ENCODE measurements around the gene ARHGEF1. TPM values are rescaled to one million over a fixed set of nuclear protein-coding genes. Genes with fewer than 3 reads are reported as not detected.
A peak's percentile ranks its signal among the peaks of the same experiment; 100 is the strongest.

The ARHGEF1 gene
- total RNA-seq, 1 donor from 2014 or later, result 34.7 TPM

GRCh38 chr19:41880329-41880708, 2.7 kb upstream of the ARHGEF1 start:
- no peak for DNase-seq (ENCODE audit: low read depth in 2 of 2)

- no peak for DNase-seq (ENCODE audit: low read depth in 2 of 2)
Measured at GRCh38 chr19:41883463-41883820, 458 bp downstream of the ARHGEF1 start.

GRCh38 chr19:41883821-41884733, 1.1 kb downstream of the ARHGEF1 start:
- DNase-seq (ENCODE audit: low read depth in 2 of 2), result peak; percentile 96 to 98

- no peak for DNase-seq (ENCODE audit: low read depth in 2 of 2)
Measured at GRCh38 chr19:41886761-41887710, 4.1 kb downstream of the ARHGEF1 start.

GRCh38 chr19:41887711-41888382, 4.9 kb downstream of the ARHGEF1 start:
- no peak for DNase-seq (ENCODE audit: low read depth in 2 of 2)

- DNase-seq (ENCODE audit: low read depth in 2 of 2), result no peak
Measured at GRCh38 chr19:41888926-41889325, 5.9 kb downstream of the ARHGEF1 start.

- no peak for DNase-seq (ENCODE audit: low read depth in 2 of 2)
Measured at GRCh38 chr19:41889896-41890295, 6.9 kb downstream of the ARHGEF1 start.

GRCh38 chr19:41890936-41891335, 8.0 kb downstream of the ARHGEF1 start:
- DNase-seq (ENCODE audit: low read depth in 2 of 2), result no peak

- no peak for DNase-seq (ENCODE audit: low read depth in 2 of 2)
Measured at GRCh38 chr19:41892173-41892902, 9.4 kb downstream of the ARHGEF1 start.

GRCh38 chr19:41893899-41894298, 10.9 kb downstream of the ARHGEF1 start:
- DNase-seq (ENCODE audit: low read depth in 2 of 2), result no peak

GRCh38 chr19:41894350-41894749, 11.4 kb downstream of the ARHGEF1 start:
- DNase-seq (ENCODE audit: low read depth in 2 of 2), result no peak

- no peak for DNase-seq (ENCODE audit: low read depth in 2 of 2)
Measured at GRCh38 chr19:41895745-41896580, 13.0 kb downstream of the ARHGEF1 start.

- no peak for DNase-seq (ENCODE audit: low read depth in 2 of 2)
Measured at GRCh38 chr19:41896581-41896942, 13.6 kb downstream of the ARHGEF1 start.

- no peak for DNase-seq (ENCODE audit: low read depth in 2 of 2)
Measured at GRCh38 chr19:41897181-41897580, 14.2 kb downstream of the ARHGEF1 start.

GRCh38 chr19:41897820-41898219, 14.8 kb downstream of the ARHGEF1 start:
- DNase-seq (ENCODE audit: low read depth in 2 of 2), result no peak

GRCh38 chr19:41898235-41898634, 15.3 kb downstream of the ARHGEF1 start:
- no peak for DNase-seq (ENCODE audit: low read depth in 2 of 2)

GRCh38 chr19:41901707-41902360, 18.9 kb downstream of the ARHGEF1 start:
- no peak for DNase-seq (ENCODE audit: low read depth in 2 of 2)

- no peak for DNase-seq (ENCODE audit: low read depth in 2 of 2)
Measured at GRCh38 chr19:41902594-41902993, 19.6 kb downstream of the ARHGEF1 start.

- no peak for DNase-seq (ENCODE audit: low read depth in 2 of 2)
Measured at GRCh38 chr19:41903193-41903953, 20.4 kb downstream of the ARHGEF1 start.
